Skin epidermis (tissue), 12 donors: ENCODE measurements around the gene WRAP73.

Experiments used
- H3K27ac ChIP-seq, 21 experiments: fragments of 200-600 bp; sonication (generic) in 11 of 21; one replicate each; pipeline ENCODE4 v1.5.0; 2020; ENCODE audit warnings: mild to moderate bottlenecking in 3 of 21, inconsistent platforms in 2 of 21, moderate library complexity in 2 of 21
- H3K4me3 ChIP-seq, 7 experiments: fragments of 200-600 bp; sonication (generic) in 2 of 7; one replicate each; pipeline ENCODE4 v1.5.0; 2020; ENCODE audit warnings: inconsistent platforms in 2 of 7, mild to moderate bottlenecking in 2 of 7, moderate library complexity in 1 of 7

WRAP73 gene

DNA sequence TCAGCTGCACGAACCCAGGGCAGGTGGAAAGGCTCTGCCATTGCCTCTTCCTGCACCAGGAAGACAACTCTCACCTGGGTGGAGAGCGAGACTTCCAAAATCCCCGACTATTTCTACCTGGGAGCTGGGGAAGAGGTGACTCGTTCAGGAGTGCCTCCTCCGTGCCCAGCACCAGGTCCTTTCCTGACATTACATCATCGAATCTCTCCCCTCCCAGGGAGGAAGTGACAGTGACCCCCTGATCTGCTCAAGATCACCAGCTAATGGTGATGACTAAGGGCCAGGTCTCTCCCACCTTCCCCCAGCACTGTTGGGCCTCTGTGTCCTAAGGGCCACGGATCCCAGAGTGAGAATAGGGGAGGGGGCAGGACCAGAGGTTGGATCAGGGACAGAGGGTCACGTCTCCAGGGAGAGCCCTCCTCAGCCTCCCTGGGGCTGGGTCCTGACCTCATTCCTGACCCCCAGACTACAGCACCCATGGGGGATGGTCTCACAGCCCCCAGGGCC lies 45.4 kb downstream of the WRAP73 start:
- H3K4me3 ChIP-seq, result no peak overlapping the region
- no peak overlapping the region for H3K27ac ChIP-seq

DNA sequence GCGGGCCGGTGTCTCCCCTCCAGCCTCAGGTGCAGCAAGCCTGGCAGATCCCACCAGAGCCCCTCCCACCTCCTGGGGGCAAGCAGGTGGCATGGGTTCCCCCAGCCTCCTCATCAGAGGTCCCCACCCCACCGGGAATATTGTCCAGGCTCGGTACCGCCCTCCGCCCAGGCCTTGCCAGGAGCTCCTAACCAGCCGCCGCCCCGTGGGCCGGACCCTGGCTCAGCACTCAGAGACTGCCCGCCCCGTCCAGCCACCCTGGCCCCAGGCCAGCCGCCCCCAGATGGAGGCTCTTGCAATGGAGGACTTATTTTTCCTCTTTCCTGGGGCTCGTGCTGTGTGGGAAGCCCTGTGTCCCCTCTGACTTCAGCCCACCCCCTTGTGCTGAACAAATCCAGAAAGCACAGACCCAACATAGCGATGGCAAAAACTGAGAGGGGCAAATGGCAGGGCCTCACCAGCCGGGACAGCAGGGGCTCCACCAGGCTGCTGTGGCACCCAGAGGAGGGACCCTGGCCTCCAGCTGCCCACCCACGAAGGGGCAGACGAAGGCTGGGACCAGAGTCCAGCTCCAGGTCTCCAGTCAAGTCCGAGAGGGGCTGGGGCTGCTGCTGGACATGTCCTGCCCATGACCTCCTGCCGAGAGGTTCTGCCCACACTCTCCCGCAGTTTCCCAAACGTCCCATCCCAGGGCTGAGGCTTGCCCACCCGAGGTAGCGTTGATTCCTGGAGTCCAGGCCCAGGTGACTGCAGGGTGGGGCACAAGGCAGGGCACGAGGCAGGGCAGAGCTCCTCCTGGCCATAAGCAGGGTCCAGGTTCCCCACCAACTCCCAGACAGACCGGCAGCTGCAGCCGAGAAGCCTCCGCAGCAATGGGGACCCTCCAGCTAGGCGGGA lies 46.1 kb downstream of the WRAP73 start:
- Histone ChIP-seq H3K27ac (no peak overlapping the region), H3K4me3 (no peak overlapping the region)

DNA sequence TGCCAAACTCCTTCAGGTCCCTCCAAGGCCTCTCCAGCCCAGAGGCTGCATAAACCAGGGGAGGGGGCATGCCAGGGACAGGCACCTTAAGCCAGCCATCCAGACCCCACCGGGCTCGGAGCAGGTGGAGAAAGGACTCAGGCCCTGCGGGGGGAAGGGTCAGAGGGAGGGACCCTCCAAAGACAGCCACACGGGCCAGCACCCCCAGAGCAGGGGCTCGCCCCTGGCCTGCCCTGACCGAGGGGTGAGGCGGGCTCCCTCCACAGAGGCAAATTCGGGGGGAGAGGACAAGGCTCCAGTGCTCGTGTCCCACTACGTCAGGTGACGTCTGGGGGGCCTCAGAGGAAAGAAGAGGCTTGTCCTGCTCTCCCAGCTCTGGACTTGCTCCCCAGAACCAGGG lies 46.7 kb downstream of the WRAP73 start:
- no peak overlapping the region for H3K4me3 ChIP-seq
- no peak overlapping the region for H3K27ac ChIP-seq

DNA sequence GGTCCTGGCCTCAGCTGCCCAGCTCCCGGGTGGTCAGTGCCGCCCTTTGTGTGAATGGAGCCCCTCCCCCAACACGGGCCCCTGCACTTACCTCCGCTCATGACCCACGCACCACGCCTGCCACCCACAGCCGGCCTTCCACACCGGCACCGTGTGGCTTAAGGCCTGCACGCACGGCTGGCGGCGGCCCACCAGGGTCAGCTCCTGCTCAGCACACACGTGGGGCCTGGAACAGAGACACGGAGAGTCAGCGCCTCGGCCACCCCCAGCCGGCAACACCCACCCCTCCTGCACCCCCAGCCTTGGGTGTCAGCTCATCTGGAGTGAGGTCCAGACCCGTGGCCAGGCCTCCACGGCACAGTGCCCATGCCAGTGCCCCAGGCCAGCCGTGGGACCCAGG lies 47.5 kb downstream of the WRAP73 start:
- no peak overlapping the region for H3K4me3 ChIP-seq
- H3K27ac ChIP-seq, result no peak overlapping the region

DNA sequence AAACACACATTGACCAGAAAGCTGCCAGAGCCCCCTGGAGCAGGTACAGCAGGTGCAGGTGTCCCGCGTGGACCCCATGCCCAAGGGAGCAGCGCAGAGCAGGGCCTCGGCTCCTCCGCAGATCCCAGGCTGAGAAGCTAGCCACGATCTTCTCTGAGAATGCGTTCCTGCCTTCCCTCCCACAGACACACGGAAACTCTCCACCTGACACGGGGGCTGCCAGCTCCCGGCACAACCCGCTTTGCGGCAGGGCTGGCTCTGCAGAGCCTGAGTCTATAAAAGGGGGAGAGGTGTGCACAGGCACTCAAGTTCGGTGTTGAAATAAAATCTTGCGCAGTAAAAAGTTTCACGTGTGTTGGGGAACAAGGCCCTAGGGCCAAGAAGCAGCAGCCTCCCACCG lies 48.2 kb downstream of the WRAP73 start:
- H3K27ac ChIP-seq, result no peak overlapping the region

DNA sequence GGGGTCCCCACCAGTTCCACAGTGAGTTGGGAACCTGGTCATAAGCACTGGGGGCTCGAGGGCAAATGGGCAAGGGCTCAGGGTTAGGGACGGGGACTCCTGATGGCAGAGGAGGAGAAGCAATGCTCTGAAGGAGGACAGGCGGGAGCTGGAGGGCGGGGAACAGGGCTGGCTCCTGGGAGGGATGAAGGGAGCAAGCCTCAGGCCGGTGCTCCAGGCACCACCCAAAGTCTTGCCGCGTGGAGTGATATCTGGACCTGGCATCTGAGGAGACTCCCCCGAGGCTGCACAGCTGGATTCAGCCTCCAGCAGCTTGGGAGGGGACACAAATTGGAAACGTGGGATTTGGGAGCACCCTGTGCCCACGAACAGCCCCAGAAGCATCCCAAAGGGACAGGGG lies 49.5 kb downstream of the WRAP73 start:
- Histone ChIP-seq H3K4me3 (no peak overlapping the region), H3K27ac (no peak overlapping the region)

More for the DNA sequence above, 48.2 kb downstream of the WRAP73 start:
- H3K4me3 ChIP-seq, result no peak overlapping the region

DNA sequence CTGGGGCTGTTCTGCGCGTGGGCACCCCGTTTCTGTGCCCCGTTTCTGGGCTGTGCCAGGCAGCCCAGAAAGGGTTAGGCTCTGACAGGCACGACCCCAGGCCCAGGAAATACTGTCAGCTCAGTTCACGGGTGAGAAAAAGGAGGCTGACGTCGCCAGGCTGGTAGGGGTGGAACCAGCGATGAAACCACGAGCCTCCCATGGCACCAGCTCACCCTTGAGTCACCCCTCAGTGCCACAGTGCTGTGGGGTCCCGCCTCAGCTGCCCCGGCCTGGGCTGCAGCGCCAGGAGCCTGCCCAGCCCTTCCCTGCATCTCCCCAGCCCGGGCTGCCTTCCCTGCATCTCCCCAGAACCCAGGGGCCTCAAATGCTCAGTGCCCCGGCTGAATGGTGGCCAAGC lies 50.1 kb downstream of the WRAP73 start:
- Histone ChIP-seq H3K27ac (no peak overlapping the region), H3K4me3 (no peak overlapping the region)

DNA sequence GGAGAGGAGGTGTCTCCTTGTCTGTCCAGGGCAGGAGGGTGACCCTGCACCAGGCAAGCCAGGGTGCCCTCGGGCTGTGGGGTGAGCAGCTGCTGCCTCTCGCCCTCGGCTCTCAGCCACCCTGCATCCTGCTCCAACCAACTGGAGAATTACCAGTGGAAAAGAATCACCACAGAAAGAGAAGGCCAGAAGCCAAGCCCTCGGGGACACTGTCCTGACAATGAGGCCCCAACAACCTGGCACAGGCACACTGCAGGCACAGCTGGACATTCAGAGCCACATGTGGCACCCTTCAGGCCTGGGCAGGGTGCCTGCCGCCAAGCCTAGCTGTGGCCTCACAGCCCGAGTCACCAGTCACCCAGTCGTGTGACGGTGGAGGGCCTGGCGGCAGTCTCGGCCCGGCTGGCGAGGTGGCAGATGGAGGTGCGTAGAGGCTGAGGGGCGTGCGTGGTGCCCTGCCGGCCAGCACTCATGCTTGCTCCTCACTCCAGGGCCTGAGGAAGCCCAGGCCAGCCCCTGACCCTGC lies 50.6 kb downstream of the WRAP73 start:
- Histone ChIP-seq H3K27ac (no peak overlapping the region), H3K4me3 (no peak overlapping the region)

DNA sequence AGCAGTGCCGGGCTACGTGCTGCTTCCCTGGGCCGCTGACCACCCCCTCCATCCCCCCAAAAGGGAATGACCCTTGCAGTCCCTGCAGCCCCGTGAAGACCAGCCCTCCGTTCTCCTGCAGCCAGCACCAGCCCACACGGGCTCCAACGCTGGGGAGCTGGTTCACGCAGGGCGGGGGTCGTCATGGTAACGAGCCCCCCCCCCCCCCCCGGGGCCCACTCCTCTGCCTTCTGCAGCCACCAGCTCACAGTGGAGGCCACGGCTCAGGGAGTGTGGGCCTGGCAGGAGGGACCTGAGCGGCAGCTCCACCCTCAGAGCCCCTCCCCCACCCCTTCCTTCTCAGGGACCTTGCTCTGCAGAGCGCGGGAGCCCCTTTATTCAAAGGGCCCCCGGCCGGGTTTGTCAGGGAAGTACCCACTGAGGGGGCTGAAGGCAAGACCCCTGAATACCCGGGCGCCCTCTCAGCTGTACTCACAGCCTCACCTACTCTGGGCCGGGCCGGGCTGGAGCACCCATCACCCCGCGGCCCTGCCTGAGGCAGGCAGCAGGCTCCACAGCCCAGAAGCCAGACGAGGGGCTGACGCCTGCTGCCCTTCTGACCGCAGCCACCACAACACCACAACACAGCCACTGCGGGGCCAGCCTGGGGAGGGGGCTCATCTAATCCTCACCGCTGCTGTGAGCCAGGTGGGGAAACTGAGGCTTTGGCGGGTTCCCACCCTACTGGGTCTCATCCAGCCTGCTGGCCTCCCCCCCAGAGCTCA lies 51.2 kb downstream of the WRAP73 start:
- H3K27ac ChIP-seq, result peak overlapping the region in 2 of 21 experiments; percentile 5 to 11
- no peak overlapping the region for H3K4me3 ChIP-seq

DNA sequence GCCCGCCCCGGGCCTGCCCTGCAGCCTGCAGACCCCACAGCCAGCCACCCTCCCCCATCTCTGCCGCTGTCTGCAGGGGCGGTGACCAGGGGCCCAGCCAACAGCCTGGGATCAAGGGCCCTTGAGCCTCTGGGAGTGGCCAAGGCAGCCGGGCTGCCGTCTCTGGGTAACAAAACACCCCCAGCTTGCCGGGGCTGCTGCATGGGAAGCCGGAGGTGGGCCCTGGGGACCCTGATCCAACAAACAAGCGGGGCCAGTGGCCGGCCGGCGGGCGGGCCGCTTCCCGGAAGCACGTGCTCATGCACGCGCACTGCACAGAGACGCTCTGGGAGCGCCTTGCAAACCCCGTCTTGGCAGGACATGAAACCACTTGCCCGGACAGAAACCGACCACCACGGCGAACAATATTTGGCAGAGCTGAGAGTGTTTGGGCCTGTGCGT lies 51.8 kb downstream of the WRAP73 start:
- H3K4me3 ChIP-seq, result no peak overlapping the region
- peak overlapping the region in 2 of 21 experiments; percentile 5 to 11 for H3K27ac ChIP-seq

DNA sequence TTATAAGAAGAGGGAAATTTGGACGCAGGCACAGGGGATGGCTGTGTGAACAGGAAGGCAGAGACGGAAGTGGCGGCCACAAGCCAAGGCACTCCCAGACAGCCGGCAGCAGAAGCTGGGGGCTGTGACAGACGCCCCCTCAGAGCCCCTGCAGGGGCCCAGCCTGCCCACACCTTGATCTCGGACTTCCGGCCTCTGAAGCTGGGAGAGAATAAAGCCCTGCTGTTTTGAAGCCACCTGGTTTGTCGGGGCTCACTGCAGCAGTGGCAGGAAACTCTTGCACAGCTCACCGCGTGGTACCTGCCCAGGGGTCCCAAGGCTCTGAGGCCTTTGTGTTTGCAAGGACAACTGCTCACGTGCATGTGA lies 52.3 kb downstream of the WRAP73 start:
- Histone ChIP-seq H3K4me3 (no peak overlapping the region), H3K27ac (peak overlapping the region in 1 of 21 experiments; percentile 5)

DNA sequence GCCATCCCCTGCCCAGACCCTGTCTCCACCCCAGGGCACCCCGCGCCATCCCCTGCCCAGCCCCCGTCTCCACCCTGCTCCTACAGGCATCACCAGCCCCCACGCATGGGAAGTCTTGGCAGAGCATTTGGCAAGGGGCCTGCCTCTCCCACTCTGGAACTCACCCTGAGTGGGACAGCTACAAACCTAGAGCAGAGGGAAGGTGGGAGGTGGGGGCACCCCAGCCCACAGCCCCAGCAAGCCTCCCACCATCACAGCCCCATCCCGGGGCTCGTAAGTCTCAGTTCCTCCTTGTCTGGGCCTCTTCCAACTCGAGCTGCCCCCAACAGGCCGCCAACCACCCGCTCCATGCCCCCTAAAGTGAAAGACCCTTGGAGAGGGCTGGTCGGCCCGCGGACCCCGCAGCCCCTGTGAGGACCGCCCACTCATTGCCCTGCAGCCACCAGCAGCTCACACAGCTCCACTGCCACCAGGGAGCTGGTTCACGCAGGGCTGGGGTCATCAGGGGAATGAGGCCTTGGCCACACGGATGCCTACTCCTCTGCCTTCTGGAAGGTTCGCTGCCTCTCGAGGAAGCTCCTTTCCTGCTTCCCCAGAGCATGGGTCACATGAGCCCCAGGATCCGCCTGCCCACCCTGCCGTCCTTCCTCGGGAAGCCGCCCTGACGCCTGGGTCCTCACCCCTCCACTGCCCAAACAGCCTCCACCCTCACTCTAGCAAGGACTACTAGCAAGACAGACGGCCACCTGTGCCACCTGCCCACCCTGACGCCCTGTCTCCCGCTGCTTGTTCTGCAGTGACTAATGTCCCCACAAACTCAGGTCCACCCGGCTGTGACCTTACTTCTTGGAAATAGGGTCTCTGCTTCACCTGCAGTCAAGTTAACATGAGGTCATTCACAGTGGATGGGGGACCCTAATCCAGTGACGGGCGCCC lies 53.0 kb downstream of the WRAP73 start:
- Histone ChIP-seq H3K4me3 (no peak overlapping the region), H3K27ac (peak overlapping the region in 1 of 21 experiments; percentile 37)

DNA sequence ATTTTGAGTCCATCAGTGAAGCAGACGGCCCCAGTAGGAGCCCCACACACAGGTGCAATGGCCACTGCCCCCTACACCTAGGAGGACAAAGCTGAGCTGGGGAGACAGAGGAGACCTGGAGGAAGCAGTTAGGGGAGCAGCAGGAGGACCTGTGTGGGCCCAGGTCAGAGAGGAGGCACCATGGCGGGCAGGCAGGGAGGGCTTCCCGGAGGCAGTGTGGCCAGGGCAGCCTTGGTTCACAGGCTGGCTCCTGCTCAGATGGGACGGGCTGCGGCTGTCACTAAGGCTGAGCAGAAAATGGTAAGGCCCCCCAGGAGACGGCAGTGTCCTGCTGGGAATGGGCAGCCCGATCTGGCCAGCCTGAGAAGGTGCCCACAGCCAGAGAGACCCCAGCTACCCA lies 54.0 kb downstream of the WRAP73 start:
- Histone ChIP-seq H3K27ac (no peak overlapping the region), H3K4me3 (no peak overlapping the region)

DNA sequence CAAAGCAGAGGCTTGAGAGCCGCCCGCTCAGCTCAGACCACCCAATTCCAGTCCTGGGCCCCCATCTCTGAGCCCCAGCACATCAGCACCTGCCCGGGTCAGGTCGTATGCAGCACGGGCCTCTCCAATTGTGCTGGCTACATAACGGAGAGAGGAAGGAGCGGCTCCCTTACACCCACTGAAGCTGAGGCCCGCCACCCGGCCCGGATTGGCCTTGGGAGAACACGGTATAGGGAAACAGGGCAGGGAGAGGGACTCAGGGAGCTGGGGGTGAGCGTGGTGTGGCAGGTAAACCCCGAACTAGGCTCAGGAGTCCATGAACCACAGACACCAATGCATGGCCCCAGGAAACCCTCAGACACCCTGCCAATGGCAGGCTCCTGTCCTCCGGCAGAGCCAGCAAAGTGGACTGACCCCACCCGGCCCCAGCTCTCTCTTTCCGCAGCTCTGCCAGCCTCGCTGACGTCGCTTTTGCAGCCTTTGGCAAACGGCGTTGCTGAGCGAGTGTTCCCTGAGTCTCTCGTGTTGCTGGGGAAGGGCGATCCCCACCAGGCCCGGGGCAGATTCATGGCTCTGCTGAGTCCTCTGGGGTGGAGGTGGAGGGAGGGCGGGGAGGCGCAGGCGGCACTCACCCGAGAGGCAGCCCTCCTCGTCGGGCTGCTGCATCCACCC lies 55.1 kb downstream of the WRAP73 start:
- Histone ChIP-seq H3K27ac (no peak overlapping the region), H3K4me3 (no peak overlapping the region)

DNA sequence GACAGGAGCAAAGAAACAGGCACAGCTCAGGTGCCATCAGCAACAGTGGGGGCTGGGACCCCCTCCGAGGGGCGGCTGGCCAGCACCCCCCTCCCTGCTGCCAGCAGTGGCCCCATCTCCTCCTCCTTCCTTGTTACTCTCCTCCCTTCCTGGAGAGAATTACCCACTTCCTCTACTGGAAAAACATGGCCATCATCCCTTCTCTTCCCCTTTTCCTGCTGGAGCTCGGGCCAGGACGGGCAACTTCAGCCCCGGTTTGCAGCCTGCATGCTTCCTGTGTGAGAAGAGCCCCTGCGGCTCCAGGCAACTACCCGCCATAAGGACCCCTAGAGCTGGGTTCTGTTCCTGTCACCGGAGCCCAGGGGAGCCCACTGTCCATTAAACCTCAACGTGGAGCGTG lies 56.2 kb downstream of the WRAP73 start:
- Histone ChIP-seq H3K4me3 (no peak overlapping the region), H3K27ac (peak overlapping the region in 1 of 21 experiments; percentile 19)

DNA sequence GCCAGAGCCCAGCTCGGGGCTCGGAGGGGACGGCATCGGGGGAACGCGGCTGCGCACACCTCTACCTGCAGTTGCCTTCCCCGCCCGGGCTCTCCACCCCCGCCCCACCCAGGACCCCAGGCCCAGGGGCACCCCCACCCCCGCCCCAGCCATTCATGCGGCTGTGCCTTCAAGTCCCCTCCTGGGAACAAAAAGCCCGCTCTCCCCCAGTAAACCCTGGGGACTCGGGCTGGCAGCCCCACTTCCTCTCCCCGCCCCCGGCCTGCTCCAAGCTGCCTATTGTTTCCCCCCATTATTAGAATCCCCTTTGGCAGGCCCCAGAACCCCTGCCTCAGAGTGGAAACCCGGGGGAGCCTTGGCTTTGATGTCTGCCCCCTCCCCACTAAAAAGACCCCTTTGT lies 56.6 kb downstream of the WRAP73 start:
- H3K4me3 ChIP-seq, result no peak overlapping the region
- peak overlapping the region in 1 of 21 experiments; percentile 19 for H3K27ac ChIP-seq

DNA sequence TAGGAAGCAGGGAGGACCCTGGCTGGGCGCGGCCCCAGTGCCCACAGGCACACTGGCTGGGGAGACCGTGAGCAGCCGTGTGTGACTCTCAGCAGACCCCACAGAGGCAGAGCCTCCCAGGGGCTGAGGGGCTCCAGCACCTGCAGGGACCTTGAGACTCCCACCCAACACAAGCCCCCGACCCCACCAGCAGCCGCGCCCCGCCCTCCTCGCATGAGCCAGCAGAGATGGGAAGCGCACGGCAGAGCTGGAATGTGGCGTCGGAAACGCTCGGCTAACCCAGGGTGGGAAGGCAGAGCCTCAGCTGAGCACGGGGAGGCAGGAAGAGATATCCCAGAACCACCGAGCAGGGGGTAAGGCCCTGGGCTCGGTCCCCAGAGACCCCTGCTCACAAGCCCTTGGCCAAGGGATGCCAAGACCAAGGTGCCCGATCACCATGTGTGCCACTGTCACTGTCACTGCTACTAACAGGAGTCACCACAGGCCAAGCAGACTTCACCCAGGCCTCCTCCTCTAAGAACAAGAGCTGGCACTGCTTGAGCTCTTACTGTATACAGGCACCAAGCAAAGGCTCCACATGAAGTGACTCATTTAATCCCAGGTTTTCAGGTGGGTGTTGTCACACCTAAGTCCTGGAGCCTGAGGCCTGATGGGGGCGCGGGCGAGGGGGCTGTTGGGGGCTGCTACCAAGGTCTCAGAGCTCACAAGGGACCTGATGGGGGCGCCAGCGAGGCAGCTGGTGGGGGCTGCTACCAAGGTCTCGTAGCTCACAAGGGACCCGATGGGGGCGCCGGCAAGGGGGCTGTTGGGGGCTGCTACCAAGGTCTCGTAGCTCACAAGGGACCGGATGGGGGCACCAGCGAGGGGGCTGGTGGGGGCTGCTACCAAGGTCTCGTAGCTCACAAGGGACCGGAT lies 58.7 kb downstream of the WRAP73 start:
- Histone ChIP-seq H3K4me3 (no peak overlapping the region), H3K27ac (no peak overlapping the region)
